Head of caudate nucleus (tissue), 42 donors: ENCODE data around the gene COL4A2.

Experiments used
- DNase-seq, 42 donors: peaks; one replicate each; pipeline versions ENCODE4 v3.0.0 to v3.0.0-alpha.2; 2020 to 2021; ENCODE audit warnings: mixed read lengths in 7 of 42
- intact Hi-C: fragments of 100-400 bp; cut with DNase I; formaldehyde crosslinking; loops from one replicate; pipeline ENCODE4 v1.15.0; 2022

COL4A2 gene

GRCh38 chr13:110415669-110416068 is 108.6 kb downstream of the COL4A2 start:
- peak in 27 of 42 donors; percentile 17 to 80 (median 44) for DNase-seq
- intact Hi-C loops = no loop called here

GRCh38 chr13:110416131-110417025 is 109.3 kb downstream of the COL4A2 start:
- DNase-seq = no peak
- intact Hi-C loops = no loop called here

GRCh38 chr13:110418944-110419343 is 111.9 kb downstream of the COL4A2 start:
- intact Hi-C loops = no loop called here
- no peak for DNase-seq

GRCh38 chr13:110419381-110419791 is 112.3 kb downstream of the COL4A2 start:
- intact Hi-C loops = no loop called here
- DNase-seq = no peak

GRCh38 chr13:110419946-110420345 is 112.9 kb downstream of the COL4A2 start:
- intact Hi-C loops = no loop called here
- DNase-seq = no peak

GRCh38 chr13:110420626-110421025 is 113.5 kb downstream of the COL4A2 start:
- intact Hi-C loops = no loop called here
- no peak for DNase-seq

- intact Hi-C loops = no loop called here
- DNase-seq = no peak
These were observed 114.0 kb downstream of the COL4A2 start for GRCh38 chr13:110421061-110421460.

GRCh38 chr13:110421696-110422385 is 114.8 kb downstream of the COL4A2 start:
- intact Hi-C loops = no loop called here
- no peak for DNase-seq

GRCh38 chr13:110422913-110423688 is 116.0 kb downstream of the COL4A2 start:
- intact Hi-C loops = no loop called here
- no peak for DNase-seq

- DNase-seq = no peak
These were observed 116.7 kb downstream of the COL4A2 start for GRCh38 chr13:110423689-110424302.

GRCh38 chr13:110424569-110425443 is 117.7 kb downstream of the COL4A2 start:
- no peak for DNase-seq
- intact Hi-C loops = no loop called here

More at GRCh38 chr13:110423689-110424302, 116.7 kb downstream of the COL4A2 start:
- intact Hi-C loops = no loop called here

GRCh38 chr13:110425444-110425780 is 118.3 kb downstream of the COL4A2 start:
- no peak for DNase-seq
- intact Hi-C loops = no loop called here

GRCh38 chr13:110426735-110427134 is 119.7 kb downstream of the COL4A2 start:
- peak in 6 of 42 donors; percentile 19 to 45 (median 31) for DNase-seq
- intact Hi-C loops = no loop called here

- no peak for DNase-seq
- intact Hi-C loops = no loop called here
These were observed 121.2 kb downstream of the COL4A2 start for GRCh38 chr13:110428313-110428712.

GRCh38 chr13:110430391-110431336 is 123.6 kb downstream of the COL4A2 start:
- intact Hi-C loops = no loop called here
- no peak for DNase-seq

GRCh38 chr13:110431425-110432294 is 124.6 kb downstream of the COL4A2 start:
- intact Hi-C loops = no loop called here
- no peak for DNase-seq
